Gastrocnemius medialis (tissue), 4 donors: ENCODE data around the gene ACVR2A.
A peak's percentile ranks its signal among the peaks of the same experiment; 100 is the strongest.

Experiments used
- POLR2A ChIP-seq, 2 donors: fragments of 450-650 bp; IDR thresholded peaks; one replicate each; pipeline ENCODE4 v1.6.1; 2017; ENCODE audit warnings: antibody characterized with exemption in 2 of 2, mild to moderate bottlenecking in 2 of 2, moderate library complexity in 2 of 2
- TF ChIP-seq, protein P1 (sequence below), 5 experiments: fragments of 450-650 bp in 3 of 5; fragments of 200-600 bp in 2 of 5; sonication (generic) in 2 of 5; IDR thresholded peaks in 4 of 5; conservative IDR thresholded peaks in 1 of 5; 1 replicate in 4 of 5; 2 replicates in 1 of 5; pipeline ENCODE4 v1.5.1; 2016 to 2019; ENCODE audit warnings: antibody characterized with exemption in 5 of 5, mild to moderate bottlenecking in 3 of 5, moderate library complexity in 3 of 5

DNA sequence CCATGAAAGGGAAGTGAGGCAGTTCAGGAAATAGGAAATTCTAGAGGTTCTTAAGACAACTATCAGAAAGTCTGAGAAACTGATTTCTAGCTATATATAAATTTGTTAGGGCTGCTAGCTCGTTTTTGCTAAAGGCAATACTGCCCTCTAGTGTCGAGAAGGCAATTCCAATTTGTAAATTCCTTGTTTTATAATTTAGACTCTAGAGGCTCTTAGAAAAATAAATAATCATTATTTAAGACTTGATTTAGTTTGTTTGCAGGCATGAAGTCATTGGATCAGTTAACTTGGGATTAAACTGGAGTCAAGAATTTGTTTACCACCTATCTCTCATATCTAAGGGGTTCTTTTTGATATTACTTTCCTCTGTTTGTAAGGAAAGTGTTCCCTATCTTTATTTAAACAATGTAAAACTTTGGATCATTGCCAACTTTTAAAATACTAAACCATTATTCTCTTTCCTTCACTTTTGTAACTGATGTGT, 66.2 kb downstream of the ACVR2A start:
- TF ChIP-seq, protein P1, sequence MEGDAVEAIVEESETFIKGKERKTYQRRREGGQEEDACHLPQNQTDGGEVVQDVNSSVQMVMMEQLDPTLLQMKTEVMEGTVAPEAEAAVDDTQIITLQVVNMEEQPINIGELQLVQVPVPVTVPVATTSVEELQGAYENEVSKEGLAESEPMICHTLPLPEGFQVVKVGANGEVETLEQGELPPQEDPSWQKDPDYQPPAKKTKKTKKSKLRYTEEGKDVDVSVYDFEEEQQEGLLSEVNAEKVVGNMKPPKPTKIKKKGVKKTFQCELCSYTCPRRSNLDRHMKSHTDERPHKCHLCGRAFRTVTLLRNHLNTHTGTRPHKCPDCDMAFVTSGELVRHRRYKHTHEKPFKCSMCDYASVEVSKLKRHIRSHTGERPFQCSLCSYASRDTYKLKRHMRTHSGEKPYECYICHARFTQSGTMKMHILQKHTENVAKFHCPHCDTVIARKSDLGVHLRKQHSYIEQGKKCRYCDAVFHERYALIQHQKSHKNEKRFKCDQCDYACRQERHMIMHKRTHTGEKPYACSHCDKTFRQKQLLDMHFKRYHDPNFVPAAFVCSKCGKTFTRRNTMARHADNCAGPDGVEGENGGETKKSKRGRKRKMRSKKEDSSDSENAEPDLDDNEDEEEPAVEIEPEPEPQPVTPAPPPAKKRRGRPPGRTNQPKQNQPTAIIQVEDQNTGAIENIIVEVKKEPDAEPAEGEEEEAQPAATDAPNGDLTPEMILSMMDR (IDR thresholded peaks at IDR 0.05 in 4 of 5, conservative IDR thresholded peaks at IDR 0.05 in 1 of 5), result peak; percentile 68 to 89 (median 84)
- no peak for TF ChIP-seq POLR2A (IDR thresholded peaks at IDR 0.05)
